Measurements from ENCODE around the gene LCN10. TPM values are rescaled to one million over a fixed set of nuclear protein-coding genes. Genes with fewer than 3 reads are reported as not detected.

The LCN10 gene
- total RNA-seq, 1 donor from 2014 or later = not detected

- Mint-ChIP-seq H3K4me1 (peaks cover 18% of the 10 kb centered on the region), H3K27me3 (ENCODE audit: insufficient read depth, low read depth) (peaks cover under 1% of the 10 kb centered on the region), H3K36me3 (peaks cover 7% of the 10 kb centered on the region), H3K9me3 (no peaks in the 10 kb centered on the region), H3K27ac (no peak overlapping the region), H3K4me3 (peak overlapping the region; percentile 85)
- H3F3A ChIP-seq (ENCODE audit: low read depth) = peaks cover 9% of the 10 kb centered on the region
- peaks cover 10% of the 10 kb centered on the region for H3K4me1 ChIP-seq
- H3K9me3 ChIP-seq (ENCODE audit: low read depth) = no peaks in the 10 kb centered on the region
- H3K4me2 ChIP-seq = no peak overlapping the region
- H3K36me3 ChIP-seq = no peaks in the 10 kb centered on the region
- DNase-seq (ENCODE audit: low spot score) = no peak
- peaks cover 23% of the 10 kb centered on the region for H3K79me2 ChIP-seq (ENCODE audit: low read depth)
- no peak overlapping the region for H3K9ac ChIP-seq
- H3K27ac ChIP-seq = no peak overlapping the region
- H2AFZ ChIP-seq (replicated peaks) = no peak overlapping the region
- H4K20me1 ChIP-seq (ENCODE audit: low read depth) = peaks cover 50% of the 10 kb centered on the region
- TF ChIP-seq EZH2phosphoT487 (IDR thresholded peaks at IDR 0.05) = no peak
- no peak for TF ChIP-seq EZH2 (IDR thresholded peaks at IDR 0.05)
- no peak for TF ChIP-seq CTCF (IDR thresholded peaks at IDR 0.05)
- peaks cover 22% of the 10 kb centered on the region for H3K27me3 ChIP-seq
- H3K4me3 ChIP-seq = no peak overlapping the region
Observed at GRCh38 chr9:136714893-136715274, 27.9 kb downstream of the LCN10 start.

- no peak for TF ChIP-seq EZH2phosphoT487 (IDR thresholded peaks at IDR 0.05)
- no peak for TF ChIP-seq EZH2 (IDR thresholded peaks at IDR 0.05)
- no peak for TF ChIP-seq CTCF (IDR thresholded peaks at IDR 0.05)
- no peaks in the 10 kb centered on the region for H3K36me3 ChIP-seq
- no peak overlapping the region for H2AFZ ChIP-seq (replicated peaks)
- Mint-ChIP-seq H3K27ac (no peak overlapping the region), H3K9me3 (no peaks in the 10 kb centered on the region), H3K4me3 (peak overlapping the region; percentile 85), H3K36me3 (peaks cover 7% of the 10 kb centered on the region), H3K4me1 (peaks cover 17% of the 10 kb centered on the region), H3K27me3 (ENCODE audit: insufficient read depth, low read depth) (no peaks in the 10 kb centered on the region)
- DNase-seq (ENCODE audit: low spot score) = no peak
- no peak overlapping the region for H3K4me2 ChIP-seq
- no peaks in the 10 kb centered on the region for H3K9me3 ChIP-seq (ENCODE audit: low read depth)
- peaks cover 9% of the 10 kb centered on the region for H3K4me1 ChIP-seq
- H3K9ac ChIP-seq = no peak overlapping the region
- H3K27me3 ChIP-seq = peaks cover 25% of the 10 kb centered on the region
- H4K20me1 ChIP-seq (ENCODE audit: low read depth) = peaks cover 44% of the 10 kb centered on the region
- no peak overlapping the region for H3K27ac ChIP-seq
- peaks cover 23% of the 10 kb centered on the region for H3K79me2 ChIP-seq (ENCODE audit: low read depth)
- peaks cover 9% of the 10 kb centered on the region for H3F3A ChIP-seq (ENCODE audit: low read depth)
- no peak overlapping the region for H3K4me3 ChIP-seq
Observed at GRCh38 chr9:136714096-136714892, 28.4 kb downstream of the LCN10 start.

GRCh38 chr9:136713550-136713949 lies 29.2 kb downstream of the LCN10 start:
- Histone ChIP-seq H3K4me2 (peak overlapping the region; percentile 98), H3K79me2 (ENCODE audit: low read depth) (peaks cover 23% of the 10 kb centered on the region), H3K27ac (no peak overlapping the region), H3K4me3 (peak overlapping the region; percentile 99), H3K4me1 (peaks cover 9% of the 10 kb centered on the region), H3K9me3 (ENCODE audit: low read depth) (no peaks in the 10 kb centered on the region), H3F3A (ENCODE audit: low read depth) (peaks cover 9% of the 10 kb centered on the region), H4K20me1 (ENCODE audit: low read depth) (peaks cover 39% of the 10 kb centered on the region), H3K9ac (no peak overlapping the region), H3K36me3 (no peaks in the 10 kb centered on the region), H2AFZ (replicated peaks) (no peak overlapping the region), H3K27me3 (peaks cover 25% of the 10 kb centered on the region)
- Mint-ChIP-seq H3K4me1 (peaks cover 17% of the 10 kb centered on the region), H3K9me3 (no peaks in the 10 kb centered on the region), H3K36me3 (peaks cover 7% of the 10 kb centered on the region), H3K27me3 (ENCODE audit: insufficient read depth, low read depth) (peaks cover 1% of the 10 kb centered on the region), H3K27ac (no peak overlapping the region), H3K4me3 (peak overlapping the region; percentile 85)
- DNase-seq (ENCODE audit: low spot score) = no peak
- TF ChIP-seq CTCF (IDR thresholded peaks at IDR 0.05) (no peak), EZH2phosphoT487 (IDR thresholded peaks at IDR 0.05) (no peak), EZH2 (IDR thresholded peaks at IDR 0.05) (no peak)
